ENCODE measurements around the gene GPRC5A.
A peak's percentile ranks its signal among the peaks of the same experiment; 100 is the strongest.

The GPRC5A gene

GRCh38 chr12:12945591-12945990 is 54.2 kb downstream of the GPRC5A start:
- DNase-seq, result no peak

GRCh38 chr12:12946686-12947355 is 55.5 kb downstream of the GPRC5A start:
- DNase-seq, result no peak

- DNase-seq, result no peak
These were observed 56.5 kb downstream of the GPRC5A start for GRCh38 chr12:12947902-12948301.

- no peak for DNase-seq
These were observed 60.1 kb downstream of the GPRC5A start for GRCh38 chr12:12951504-12951903.

- no peak for DNase-seq
These were observed 60.7 kb downstream of the GPRC5A start, which contains the start of gene GPRC5D for GRCh38 chr12:12952036-12952435. GPRC5D (minus strand) TSS chr12:12952170; CDS start chr12:12950384, 1,786 bp downstream.

GRCh38 chr12:12954356-12954755 is 63.0 kb downstream of the GPRC5A start:
- DNase-seq, result no peak

GRCh38 chr12:12954878-12955625 is 63.7 kb downstream of the GPRC5A start:
- no peak for DNase-seq

- DNase-seq, result no peak
These were observed 67.5 kb downstream of the GPRC5A start for GRCh38 chr12:12958886-12959285.

GRCh38 chr12:12960639-12961209 is 69.4 kb downstream of the GPRC5A start:
- no peak for DNase-seq

GRCh38 chr12:12964255-12964654 is 72.9 kb downstream of the GPRC5A start:
- peak; percentile 19 to 44 for DNase-seq

GRCh38 chr12:12965836-12966235 is 74.5 kb downstream of the GPRC5A start:
- DNase-seq, result no peak

Data from inflammatory macrophage (primary cell).